Thyroid gland (tissue), 4 donors: Measurements from ENCODE around the gene ZCCHC3. TPM values are rescaled to one million over a fixed set of nuclear protein-coding genes. Genes with fewer than 3 reads are reported as not detected.

Source experiments
- DNase-seq, 2 donors: peaks; one replicate each; pipeline ENCODE4 v3.0.0-alpha.2; 2019
- H3K27ac ChIP-seq, 3 donors: fragments of 200-600 bp; sonication (generic); 1 replicate in 2 of 3; 2 replicates in 1 of 3; pipeline ENCODE4 v1.5.1; 2016 to 2019; ENCODE audit warnings: mild to moderate bottlenecking in 1 of 3, moderate library complexity in 1 of 3
- H3K27me3 ChIP-seq: fragments of 200-600 bp; sonication (generic); one replicate; pipeline ENCODE4 v1.5.1; 2019
- H3K36me3 ChIP-seq, 2 donors: fragments of 200-600 bp; sonication (generic); one replicate each; pipeline ENCODE4 v1.5.1; 2016 to 2019
- H3K4me1 ChIP-seq, 2 donors: fragments of 200-600 bp; sonication (generic); one replicate each; pipeline ENCODE4 v1.5.1; 2017 to 2019
- H3K4me3 ChIP-seq, 3 donors: fragments of 200-600 bp; sonication (generic); replicated peaks in 1 of 3; 1 replicate in 2 of 3; 2 replicates in 1 of 3; pipeline ENCODE4 v1.5.1; 2016; ENCODE audit warnings: mild to moderate bottlenecking in 1 of 3
- H3K9me3 ChIP-seq: fragments of 200-600 bp; sonication (generic); one replicate; pipeline ENCODE4 v1.5.1; 2017
- POLR2A ChIP-seq, 2 donors: fragments of 450-650 bp; IDR thresholded peaks; one replicate each; pipeline ENCODE4 v1.6.1; 2017; ENCODE audit warnings: antibody characterized with exemption in 2 of 2, mild to moderate bottlenecking in 2 of 2, moderate library complexity in 1 of 2
- WGBS, 2 donors: methylation state at CpG; one replicate each; pipeline ENCODE4 v1.1.5; 2017; 5-methylcytosine and 5-hydroxymethylcytosine counted together
- intact Hi-C: fragments of 100-400 bp; cut with DNase I; formaldehyde crosslinking; loops from one replicate; pipeline ENCODE4 v1.15.1; 2023
- total RNA-seq, 4 donors: library from RNA; depleted of rRNA; stranded (reverse); fragments of >200 nt; gene quantifications; one replicate each; pipeline ENCODE4 v1.2.3, GENCODE V29; 2016
- TF ChIP-seq, protein P1 (sequence below), 6 experiments: fragments of 200-600 bp in 3 of 6; fragments of 450-650 bp in 3 of 6; sonication (generic) in 3 of 6; IDR thresholded peaks; one replicate each; pipeline ENCODE4 v1.5.1; 2016 to 2019; ENCODE audit warnings: antibody characterized with exemption in 6 of 6, mild to moderate bottlenecking in 2 of 6, inconsistent platforms in 1 of 6, moderate library complexity in 1 of 6

ZCCHC3 gene
- total RNA-seq, 4 donors from 2014 or later, result 20.2 to 28.4 (median 22.3) TPM

DNA sequence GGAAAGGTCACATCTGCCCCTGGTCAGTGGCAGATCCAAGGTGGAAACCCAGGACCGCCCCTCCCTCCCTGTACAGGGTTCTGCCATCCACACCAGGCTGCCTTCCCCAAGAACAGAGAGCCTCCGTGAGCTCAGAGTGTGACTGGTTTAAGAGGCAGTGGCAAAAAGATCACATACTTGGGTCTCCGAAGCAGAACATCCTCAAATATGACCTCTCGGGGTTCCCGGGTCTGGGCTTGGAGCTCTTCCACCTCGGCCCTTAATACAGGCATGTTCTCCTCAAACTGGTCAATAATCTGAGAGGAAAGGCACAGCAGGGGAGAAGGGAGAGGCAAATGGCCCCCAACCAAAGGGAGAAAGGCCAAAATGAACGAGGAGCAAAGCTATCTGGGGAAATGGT is 21.6 kb upstream of the ZCCHC3 start:
- Histone ChIP-seq H3K9me3 (no peaks in the 10 kb centered on the region), H3K36me3 (peaks cover 0 to 15% of the 10 kb centered on the region in 2 donors), H3K4me1 (no peaks in the 10 kb centered on the region), H3K27ac (no peak overlapping the region), H3K27me3 (no peaks in the 10 kb centered on the region), H3K4me3 (no peak overlapping the region)
- DNase-seq, result no peak
- WGBS, 2 donors, result 92 to 93% methylated on average over 5 to 7 of the region's 7 CpGs
- no peak for TF ChIP-seq POLR2A (IDR thresholded peaks at IDR 0.05)
- TF ChIP-seq, protein P1, sequence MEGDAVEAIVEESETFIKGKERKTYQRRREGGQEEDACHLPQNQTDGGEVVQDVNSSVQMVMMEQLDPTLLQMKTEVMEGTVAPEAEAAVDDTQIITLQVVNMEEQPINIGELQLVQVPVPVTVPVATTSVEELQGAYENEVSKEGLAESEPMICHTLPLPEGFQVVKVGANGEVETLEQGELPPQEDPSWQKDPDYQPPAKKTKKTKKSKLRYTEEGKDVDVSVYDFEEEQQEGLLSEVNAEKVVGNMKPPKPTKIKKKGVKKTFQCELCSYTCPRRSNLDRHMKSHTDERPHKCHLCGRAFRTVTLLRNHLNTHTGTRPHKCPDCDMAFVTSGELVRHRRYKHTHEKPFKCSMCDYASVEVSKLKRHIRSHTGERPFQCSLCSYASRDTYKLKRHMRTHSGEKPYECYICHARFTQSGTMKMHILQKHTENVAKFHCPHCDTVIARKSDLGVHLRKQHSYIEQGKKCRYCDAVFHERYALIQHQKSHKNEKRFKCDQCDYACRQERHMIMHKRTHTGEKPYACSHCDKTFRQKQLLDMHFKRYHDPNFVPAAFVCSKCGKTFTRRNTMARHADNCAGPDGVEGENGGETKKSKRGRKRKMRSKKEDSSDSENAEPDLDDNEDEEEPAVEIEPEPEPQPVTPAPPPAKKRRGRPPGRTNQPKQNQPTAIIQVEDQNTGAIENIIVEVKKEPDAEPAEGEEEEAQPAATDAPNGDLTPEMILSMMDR (IDR thresholded peaks at IDR 0.05), result no peak
- intact Hi-C loops, result no loop called here

DNA sequence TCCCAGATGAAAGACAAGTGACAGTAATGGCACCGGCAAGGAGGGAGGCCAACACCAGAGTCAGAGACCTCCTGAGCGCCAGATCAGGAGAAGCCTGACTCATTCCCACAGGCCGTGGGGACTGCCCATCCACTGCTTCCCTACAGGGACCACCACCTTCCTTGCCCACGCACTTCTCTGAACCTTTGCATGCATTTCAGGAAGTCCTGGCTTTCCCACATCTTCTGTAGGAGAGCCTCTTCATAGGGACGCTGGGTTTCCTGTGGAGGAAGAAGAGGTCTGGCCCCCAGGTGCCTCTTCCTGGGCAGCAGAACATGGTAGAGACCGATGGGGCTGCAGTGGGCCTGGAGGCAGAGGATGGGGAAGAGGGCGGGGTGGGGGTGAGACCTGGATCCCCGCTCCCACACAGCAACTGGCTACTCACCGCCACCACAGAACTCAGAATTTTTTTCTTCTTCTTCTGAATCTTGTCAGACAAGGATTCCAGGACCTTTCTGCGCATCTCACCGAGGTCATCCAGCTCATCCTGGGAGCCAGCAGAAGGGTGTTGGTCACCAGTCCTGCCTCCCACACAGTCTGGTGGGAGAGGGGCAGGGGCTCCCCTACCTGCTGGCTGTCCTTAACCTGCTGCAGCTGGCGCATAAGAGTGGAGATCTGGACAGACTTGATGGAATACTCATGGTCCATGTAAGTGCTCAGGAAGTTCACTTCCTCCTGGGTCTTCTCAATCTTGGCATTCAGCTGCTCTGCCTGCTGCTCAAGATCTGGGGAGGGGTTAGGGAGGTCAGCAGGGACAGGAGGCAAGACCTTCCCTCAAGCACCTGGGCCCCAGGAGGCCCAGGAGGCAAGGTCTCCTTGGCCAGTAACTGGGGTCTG is 20.5 kb upstream of the ZCCHC3 start:
- intact Hi-C loops, result no loop called here
- Histone ChIP-seq H3K4me1 (no peaks in the 10 kb centered on the region), H3K4me3 (no peak overlapping the region), H3K9me3 (no peaks in the 10 kb centered on the region), H3K36me3 (peaks cover 0 to 15% of the 10 kb centered on the region in 2 donors), H3K27me3 (no peaks in the 10 kb centered on the region), H3K27ac (no peak overlapping the region)
- TF ChIP-seq POLR2A (IDR thresholded peaks at IDR 0.05), result no peak
- TF ChIP-seq, protein P1 (IDR thresholded peaks at IDR 0.05), result no peak
- 91 to 96% methylated on average over 12 of the region's 12 CpGs for whole genome bisulfite sequencing, 2 donors
- no peak for DNase-seq

DNA sequence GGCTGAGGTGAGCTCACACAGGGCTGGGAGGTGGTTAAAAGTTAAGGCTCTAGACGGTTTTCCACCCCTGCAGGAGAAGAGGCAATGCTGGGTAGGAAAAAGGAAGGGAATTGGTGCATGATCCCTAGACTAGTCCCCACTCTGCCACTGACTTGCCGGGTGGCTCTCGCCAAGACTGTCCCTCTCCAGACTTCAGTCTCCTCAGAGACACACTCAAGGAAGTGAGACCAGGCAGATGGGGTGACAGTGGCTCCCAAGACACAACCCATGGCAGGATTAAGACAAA is 19.9 kb upstream of the ZCCHC3 start:
- Histone ChIP-seq H3K4me3 (no peak overlapping the region), H3K9me3 (no peaks in the 10 kb centered on the region), H3K4me1 (no peaks in the 10 kb centered on the region), H3K27me3 (no peaks in the 10 kb centered on the region), H3K27ac (no peak overlapping the region), H3K36me3 (peaks cover 0 to 15% of the 10 kb centered on the region in 2 donors)
- TF ChIP-seq, protein P1 (IDR thresholded peaks at IDR 0.05), result no peak
- TF ChIP-seq POLR2A (IDR thresholded peaks at IDR 0.05), result no peak
- intact Hi-C loops, result no loop called here
- 74 to 80% methylated on average over 3 of the region's 3 CpGs for WGBS, 2 donors
- no peak for DNase-seq

DNA sequence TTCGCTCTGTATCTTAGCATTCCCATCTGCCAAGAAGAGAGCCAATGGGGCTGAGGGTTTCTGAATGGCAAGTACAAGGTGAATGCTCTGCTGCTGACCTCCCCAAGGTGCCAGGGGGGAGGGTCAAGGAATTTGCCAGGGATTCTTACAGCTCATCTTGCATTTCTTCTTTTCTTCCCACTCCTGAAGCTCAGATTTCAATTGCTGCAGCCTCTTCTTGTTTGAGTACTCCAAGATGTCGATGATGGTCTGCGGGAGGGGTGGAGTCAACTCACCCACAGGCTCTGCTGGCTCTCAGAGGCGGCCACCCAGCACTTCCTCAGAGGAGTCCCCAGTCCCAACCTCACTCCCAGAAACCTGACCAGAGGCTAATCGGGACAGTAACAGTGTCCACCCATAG is 19.2 kb upstream of the ZCCHC3 start:
- H3K36me3 ChIP-seq, result peaks cover 0 to 15% of the 10 kb centered on the region in 2 donors
- no peak for DNase-seq

More for the DNA sequence above, 19.2 kb upstream of the ZCCHC3 start:
- Histone ChIP-seq H3K27ac (no peak overlapping the region), H3K4me1 (no peaks in the 10 kb centered on the region), H3K9me3 (no peaks in the 10 kb centered on the region), H3K27me3 (no peaks in the 10 kb centered on the region), H3K4me3 (no peak overlapping the region)
- 65 to 75% methylated on average over 5 of the region's 5 CpGs for WGBS, 2 donors
- TF ChIP-seq, protein P1 (IDR thresholded peaks at IDR 0.05), result no peak
- TF ChIP-seq POLR2A (IDR thresholded peaks at IDR 0.05), result no peak
- intact Hi-C loops, result no loop called here
